GM12878 (cell line): ENCODE data around the gene CCDC97. TPM values are rescaled to one million over a fixed set of nuclear protein-coding genes. Genes with fewer than 3 reads are reported as not detected.

Source experiments
- ATAC-seq: fragments of 200-7000 bp; cut with Tn5 transposase; 3 replicates; pipeline ENCODE4 v1.9.1; 2020; ENCODE audit warnings: mild to moderate bottlenecking, moderate library complexity
- BruUV-seq: library from RNA; stranded (reverse); fragments of 400-500 nt; replicated peaks from 2 replicates; lab custom pipeline; 2021; lab: Mats Ljungman, UMichigan
- CTCF ChIA-PET: fragments of 300-600 bp; sonication (Branson Sonifier 250); formaldehyde crosslinking; extraction: SDS; loops from one replicate; lab custom pipeline; 2021; ENCODE audit warnings: inconsistent platforms; lab: Yijun Ruan, JAX
- POLR2A ChIA-PET: fragments of 350-600 bp; formaldehyde crosslinking; extraction: SDS; loops from one replicate; lab custom pipeline; 2021; ENCODE audit warnings: inconsistent platforms; lab: Charles Lee
- RAD21 ChIA-PET: fragments of 300-600 bp; sonication (Branson Sonifier 250); formaldehyde crosslinking; loops from one replicate; lab custom pipeline; 2023; ENCODE audit warnings: antibody characterized with exemption; ENCODE audit not compliant: unreplicated experiment; lab: Charles Lee
- SMC1A ChIA-PET: fragments of 300-600 bp; sonication (Branson Sonifier 250); formaldehyde crosslinking; loops from one replicate; lab custom pipeline; 2023; ENCODE audit not compliant: unreplicated experiment, uncharacterized antibody; lab: Charles Lee
- DNase-seq: peaks from one replicate; pipeline ENCODE4 v3.0.0-alpha.2; 2011; ENCODE audit warnings: low read depth, low spot score
- FAIRE-seq: peaks from 3 replicates; lab custom pipeline; 2011; peaks lifted over from hg19 to GRCh38; lab: Jason Lieb, UNC
- H2AFZ ChIP-seq: 2 replicates; pipeline ENCODE4 v1.6.0; 2011; ENCODE audit warnings: low read depth, low read length, control low read depth; ENCODE audit not compliant: control insufficient read depth
- H3K27ac ChIP-seq: 2 replicates; pipeline ENCODE4 v1.5.1; 2011; ENCODE audit warnings: control low read depth; ENCODE audit not compliant: control insufficient read depth, insufficient read depth
- H3K27me3 ChIP-seq, 2 experiments: replicated peaks in 1 of 2; 2 replicates each; pipeline versions ENCODE4 v1.6.0 to v1.6.1; 2011; ENCODE audit warnings: low read length in 1 of 2; ENCODE audit not compliant: control insufficient read depth in 2 of 2, insufficient read depth in 2 of 2
- H3K36me3 ChIP-seq, 2 experiments: 2 replicates each; pipeline ENCODE4 v1.5.1; 2011; ENCODE audit warnings: low read length in 1 of 2; ENCODE audit not compliant: control insufficient read depth in 2 of 2, insufficient read depth in 2 of 2
- H3K4me1 ChIP-seq: 2 replicates; pipeline ENCODE4 v1.6.1; 2011; ENCODE audit warnings: mild to moderate bottlenecking, low read length, moderate library complexity, mixed read lengths; ENCODE audit not compliant: control insufficient read depth, insufficient read depth
- H3K4me2 ChIP-seq: 2 replicates; pipeline ENCODE4 v1.6.0; 2011; ENCODE audit warnings: control low read depth; ENCODE audit not compliant: control insufficient read depth, insufficient read depth
- H3K4me3 ChIP-seq: fragments of 200-600 bp; sonication (generic); 2 replicates; pipeline ENCODE4 v1.5.1; 2016
- H3K79me2 ChIP-seq: 2 replicates; pipeline ENCODE4 v1.6.0; 2011; ENCODE audit warnings: low read length; ENCODE audit not compliant: control insufficient read depth, insufficient read depth
- H3K9ac ChIP-seq: 2 replicates; pipeline ENCODE4 v1.8.0; 2011; ENCODE audit warnings: low read length, control low read depth, mixed read lengths; ENCODE audit not compliant: control insufficient read depth, insufficient read depth
- H3K9me3 ChIP-seq: replicated peaks from 3 replicates; pipeline ENCODE4 v1.5.1; 2011; ENCODE audit warnings: mild to moderate bottlenecking, low read length; ENCODE audit not compliant: control insufficient read depth, insufficient read depth
- H4K20me1 ChIP-seq: 2 replicates; pipeline ENCODE4 v1.6.0; 2011; ENCODE audit not compliant: control insufficient read depth, insufficient read depth
- JUNB ChIP-seq: IDR thresholded peaks from 2 replicates; pipeline ENCODE4 v1.6.1; 2016; ENCODE audit warnings: antibody characterized with exemption, mild to moderate bottlenecking
- JUND ChIP-seq: IDR thresholded peaks from 2 replicates; pipeline ENCODE4 v1.6.1; 2012; ENCODE audit warnings: low read depth, mild to moderate bottlenecking, low read length, improper control_type of control experiment, moderate library complexity
- KDM1A ChIP-seq: fragments of 200-600 bp; sonication (generic); IDR thresholded peaks from 2 replicates; pipeline ENCODE4 v1.6.1; 2016; ENCODE audit warnings: borderline replicate concordance
- RAD21 ChIP-seq: IDR thresholded peaks from 2 replicates; pipeline ENCODE4 v1.6.1; 2011; ENCODE audit warnings: mild to moderate bottlenecking, low read depth, low read length, moderate library complexity; ENCODE audit not compliant: insufficient read depth
- STAT1 ChIP-seq: fragments of 450-650 bp; conservative IDR thresholded peaks from 2 replicates; pipeline ENCODE4 v1.6.1; 2014; ENCODE audit warnings: antibody characterized with exemption, mild to moderate bottlenecking
- SUZ12 ChIP-seq: fragments of 200-600 bp; sonication (generic); IDR thresholded peaks from one replicate; pipeline ENCODE4 v1.6.1; 2018; ENCODE audit warnings: antibody characterized with exemption, mild to moderate bottlenecking; ENCODE audit not compliant: unreplicated experiment
- ZNF24 ChIP-seq: fragments of 450-650 bp; IDR thresholded peaks from 2 replicates; pipeline ENCODE4 v1.6.1; 2017; ENCODE audit warnings: antibody characterized with exemption, mild to moderate bottlenecking
- ZNF274 ChIP-seq: IDR thresholded peaks from one replicate; pipeline ENCODE4 v1.8.0; 2011; ENCODE audit not compliant: insufficient read length, insufficient read depth
- WGBS: methylation state at CpG from one replicate; pipeline ENCODE4 v1.1.6; 2016; ENCODE audit warnings: low lambda C conversion rate; ENCODE audit not compliant: insufficient replicate concordance, insufficient coverage; ENCODE audit errors: missing lambda C conversion rate; 5-methylcytosine and 5-hydroxymethylcytosine counted together
- in situ Hi-C: fragments of 300-500 bp; cut with MboI; formaldehyde crosslinking; loops from 9 replicates; pipeline ENCODE4 v1.14.3; 2018; ENCODE audit warnings: mixed read lengths
- intact Hi-C: fragments of 100-400 bp; cut with micrococcal nuclease; formaldehyde crosslinking; loops from one replicate; pipeline ENCODE4 v1.14.2; 2022; ENCODE audit not compliant: unreplicated experiment
- polyA plus RNA-seq, 11 experiments: library from polyadenylated mRNA; depleted of rRNA in 4 of 11; unstranded in 6 of 11; stranded (reverse) in 5 of 11; fragments of >200 nt; fragmentation: Nextera tagmentation in 4 of 11; fragmentation: Illumina TruSeq in 1 of 11; extraction: Ambion mirVana in 4 of 11; extraction: Trizol in 1 of 11; gene quantifications; 1 replicate in 1 of 11; 2 replicates in 10 of 11; pipeline versions ENCODE4 v1.2.1 to v1.2.3, GENCODE V29; 2011 to 2016; ENCODE audit warnings: inconsistent platforms in 2 of 11, missing spikeins in 2 of 11, low read depth in 1 of 11
- total RNA-seq, 4 experiments: library from RNA; depleted of rRNA in 3 of 4; stranded (reverse); fragments of >200 nt in 3 of 4; fragmentation: Illumina TruSeq in 1 of 4; extraction: Trizol in 1 of 4; gene quantifications; 2 replicates each; pipeline versions ENCODE4 v1.2.1 to v1.2.3, GENCODE V29; 2013 to 2021
- TF ChIP-seq, protein P1 (sequence below): fragments of 450-650 bp; conservative IDR thresholded peaks from 2 replicates; pipeline ENCODE4 v1.6.1; 2017; ENCODE audit warnings: mild to moderate bottlenecking, moderate library complexity

CCDC97 gene
- total and polyA plus RNA-seq, 10 of the 15 experiments (the other 5 are each of a cell fraction or from before 2014, with no cell fraction given) = 1.8 to 34.1 (median 18.8) TPM

- no TSS peak for BruUV-seq
- no peak overlapping the region for H3K27ac ChIP-seq
- H3K9me3 ChIP-seq = no peaks in the 10 kb centered on the region
- H2AFZ ChIP-seq = no peak overlapping the region
- ChIA-PET RAD21 (no interaction called here), CTCF (no interaction called here), POLR2A (no interaction called here), SMC1A (no interaction called here)
- H4K20me1 ChIP-seq = no peaks in the 10 kb centered on the region
- peaks cover 11% of the 10 kb centered on the region for H3K79me2 ChIP-seq
- WGBS = 90% methylated on average over 4 of the region's 4 CpGs
- H3K9ac ChIP-seq = no peak overlapping the region
- intact Hi-C loops (no loop called here), in situ Hi-C loops (no loop called here)
- ATAC-seq = no peak
- H3K4me2 ChIP-seq = no peak overlapping the region
- DNase-seq = no peak
- peaks cover 15 to 16% of the 10 kb centered on the region in 2 experiments for H3K36me3 ChIP-seq
- TF ChIP-seq JUND = no peak
- TF ChIP-seq SUZ12 = no peak
- no peak for TF ChIP-seq ZNF274
- TF ChIP-seq, protein P1, sequence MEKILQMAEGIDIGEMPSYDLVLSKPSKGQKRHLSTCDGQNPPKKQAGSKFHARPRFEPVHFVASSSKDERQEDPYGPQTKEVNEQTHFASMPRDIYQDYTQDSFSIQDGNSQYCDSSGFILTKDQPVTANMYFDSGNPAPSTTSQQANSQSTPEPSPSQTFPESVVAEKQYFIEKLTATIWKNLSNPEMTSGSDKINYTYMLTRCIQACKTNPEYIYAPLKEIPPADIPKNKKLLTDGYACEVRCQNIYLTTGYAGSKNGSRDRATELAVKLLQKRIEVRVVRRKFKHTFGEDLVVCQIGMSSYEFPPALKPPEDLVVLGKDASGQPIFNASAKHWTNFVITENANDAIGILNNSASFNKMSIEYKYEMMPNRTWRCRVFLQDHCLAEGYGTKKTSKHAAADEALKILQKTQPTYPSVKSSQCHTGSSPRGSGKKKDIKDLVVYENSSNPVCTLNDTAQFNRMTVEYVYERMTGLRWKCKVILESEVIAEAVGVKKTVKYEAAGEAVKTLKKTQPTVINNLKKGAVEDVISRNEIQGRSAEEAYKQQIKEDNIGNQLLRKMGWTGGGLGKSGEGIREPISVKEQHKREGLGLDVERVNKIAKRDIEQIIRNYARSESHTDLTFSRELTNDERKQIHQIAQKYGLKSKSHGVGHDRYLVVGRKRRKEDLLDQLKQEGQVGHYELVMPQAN = no peak
- no peak for TF ChIP-seq RAD21
- TF ChIP-seq JUNB = no peak
- no peak for TF ChIP-seq ZNF24
- TF ChIP-seq STAT1 = no peak
- no peak for TF ChIP-seq KDM1A
- no peak for FAIRE-seq
- no peaks in the 10 kb centered on the region for H3K27me3 ChIP-seq
- H3K4me1 ChIP-seq = peaks cover 45% of the 10 kb centered on the region
- no peak overlapping the region for H3K4me3 ChIP-seq
Measured at GRCh38 chr19:41330481-41330880, 20.5 kb downstream of the CCDC97 start.
